CD14-positive monocyte (primary cell): ENCODE measurements around the gene CCDC12. TPM values are rescaled to one million over a fixed set of nuclear protein-coding genes. Genes with fewer than 3 reads are reported as not detected.

Experiments
- DNase-seq, 3 donors: peaks; one replicate each; pipeline ENCODE4 v3.0.0-alpha.2; 2011 to 2022
- H2AFZ ChIP-seq: 2 replicates; pipeline ENCODE4 v1.6.0; 2012; ENCODE audit warnings: mild to moderate bottlenecking, low read depth, low read length, inconsistent platforms; ENCODE audit not compliant: insufficient read depth, poor library complexity, severe bottlenecking
- H3K27ac ChIP-seq, 2 donors: 1 replicate in 1 of 2; 2 replicates in 1 of 2; pipeline ENCODE4 v1.5.1; 2012 to 2013; ENCODE audit warnings: low read length in 2 of 2, control low read depth in 1 of 2, inconsistent platforms in 1 of 2, low read depth in 1 of 2, mild to moderate bottlenecking in 1 of 2
- H3K27me3 ChIP-seq, 2 donors: one replicate each; pipeline versions ENCODE4 v1.6.0 to v1.6.1; 2011 to 2013; ENCODE audit warnings: low read length in 2 of 2; ENCODE audit not compliant: control insufficient read depth in 2 of 2, insufficient read depth in 2 of 2
- H3K36me3 ChIP-seq, 2 donors: replicated peaks in 1 of 2; 1 replicate in 1 of 2; 2 replicates in 1 of 2; pipeline versions ENCODE4 v1.5.1 to v1.6.1; 2012 to 2013; ENCODE audit warnings: low read length in 2 of 2, control low read depth in 1 of 2, inconsistent platforms in 1 of 2, mild to moderate bottlenecking in 1 of 2; ENCODE audit not compliant: insufficient read depth in 2 of 2, control insufficient read depth in 1 of 2
- H3K4me1 ChIP-seq, 2 donors: 1 replicate in 1 of 2; 2 replicates in 1 of 2; pipeline versions ENCODE4 v1.5.1 to v1.6.1; 2012 to 2013; ENCODE audit warnings: low read length in 2 of 2, control low read depth in 1 of 2, inconsistent platforms in 1 of 2, mild to moderate bottlenecking in 1 of 2, moderate library complexity in 1 of 2; ENCODE audit not compliant: insufficient read depth in 2 of 2, control insufficient read depth in 1 of 2
- H3K4me2 ChIP-seq: replicated peaks from 2 replicates; pipeline ENCODE3; 2012; ENCODE audit warnings: low read length, moderate library complexity, mild to moderate bottlenecking; ENCODE audit not compliant: poor library complexity, severe bottlenecking; ENCODE audit errors: extremely low read depth
- H3K4me3 ChIP-seq, 3 experiments: fragments of 200-600 bp in 1 of 3; sonication (generic) in 1 of 3; replicated peaks in 1 of 3; 1 replicate in 2 of 3; 2 replicates in 1 of 3; pipeline ENCODE4 v1.5.1; 2011 to 2013; ENCODE audit warnings: low read length in 3 of 3, mild to moderate bottlenecking in 3 of 3, control low read depth in 2 of 3, low read depth in 2 of 3, inconsistent platforms in 1 of 3, moderate library complexity in 1 of 3
- H3K79me2 ChIP-seq: 2 replicates; pipeline ENCODE4 v1.6.0; 2012; ENCODE audit warnings: mild to moderate bottlenecking, control low read depth, inconsistent platforms, low read length, moderate library complexity; ENCODE audit not compliant: insufficient read depth
- H3K9ac ChIP-seq: 2 replicates; pipeline ENCODE4 v1.6.0; 2017; ENCODE audit warnings: low read length, mild to moderate bottlenecking; ENCODE audit not compliant: insufficient read depth, poor library complexity, severe bottlenecking
- H3K9me3 ChIP-seq, 2 donors: replicated peaks in 1 of 2; 1 replicate in 1 of 2; 2 replicates in 1 of 2; pipeline versions ENCODE4 v1.5.1 to v1.6.1; 2012 to 2013; ENCODE audit warnings: low read length in 2 of 2, control low read depth in 1 of 2; ENCODE audit not compliant: control insufficient read depth in 1 of 2, insufficient read depth in 1 of 2
- H4K20me1 ChIP-seq: 2 replicates; pipeline ENCODE4 v1.6.0; 2012; ENCODE audit warnings: mild to moderate bottlenecking, low read length, control low read depth, moderate library complexity; ENCODE audit not compliant: insufficient read depth
- H3K27ac Mint-ChIP-seq, 7 donors: one replicate each; pipeline ENCODE4 v1.8.0; 2020; ENCODE audit warnings: mild to moderate bottlenecking in 7 of 7, mixed read lengths in 7 of 7, moderate library complexity in 6 of 7, inconsistent platforms in 2 of 7
- H3K27me3 Mint-ChIP-seq, 3 donors: one replicate each; pipeline ENCODE4 v1.8.0; 2021 to 2022; ENCODE audit warnings: low read depth in 3 of 3, mild to moderate bottlenecking in 3 of 3, mixed read lengths in 3 of 3, moderate library complexity in 3 of 3, inconsistent platforms in 1 of 3
- H3K36me3 Mint-ChIP-seq, 2 donors: one replicate each; pipeline ENCODE4 v1.8.0; 2020; ENCODE audit warnings: mixed read lengths in 2 of 2, inconsistent platforms in 1 of 2, mild to moderate bottlenecking in 1 of 2
- H3K4me1 Mint-ChIP-seq: one replicate; pipeline ENCODE4 v1.8.0; 2020; ENCODE audit warnings: mild to moderate bottlenecking, mixed read lengths
- H3K4me3 Mint-ChIP-seq, 2 donors: one replicate each; pipeline ENCODE4 v1.8.0; 2020; ENCODE audit warnings: mild to moderate bottlenecking in 2 of 2, mixed read lengths in 2 of 2, moderate library complexity in 1 of 2
- H3K9me3 Mint-ChIP-seq, 7 donors: one replicate each; pipeline ENCODE4 v1.8.0; 2020 to 2022; ENCODE audit warnings: mixed read lengths in 7 of 7, mild to moderate bottlenecking in 6 of 7, moderate library complexity in 6 of 7, inconsistent platforms in 2 of 7
- WGBS: methylation state at CpG from one replicate; pipeline ENCODE4 v1.1.5; 2013; ENCODE audit warnings: missing lambda C conversion rate; ENCODE audit not compliant: insufficient coverage; 5-methylcytosine and 5-hydroxymethylcytosine counted together
- intact Hi-C, 2 donors: fragments of 100-400 bp; cut with micrococcal nuclease; formaldehyde crosslinking; loops; one replicate each; pipeline versions ENCODE4 v1.15.0 to v1.15.1; 2023
- polyA plus RNA-seq, 3 donors: library from polyadenylated mRNA; depleted of rRNA in 1 of 3; unstranded in 2 of 3; stranded (reverse) in 1 of 3; fragments of 300-500 nt in 2 of 3; fragments of >200 nt in 1 of 3; fragmentation: Illumina TruSeq in 2 of 3; gene quantifications; 1 replicate in 2 of 3; 2 replicates in 1 of 3; pipeline ENCODE4 v1.2.3, GENCODE V29; 2012 to 2021
- TF ChIP-seq, protein P1 (sequence below): fragments of 200-600 bp; IDR thresholded peaks from one replicate; pipeline ENCODE4 v1.8.0; 2022; ENCODE audit warnings: antibody characterized with exemption, mild to moderate bottlenecking

Gene CCDC12
- polyA plus RNA-seq, 3 donors: 50.1 to 70.7 (median 55.8) TPM

DNA sequence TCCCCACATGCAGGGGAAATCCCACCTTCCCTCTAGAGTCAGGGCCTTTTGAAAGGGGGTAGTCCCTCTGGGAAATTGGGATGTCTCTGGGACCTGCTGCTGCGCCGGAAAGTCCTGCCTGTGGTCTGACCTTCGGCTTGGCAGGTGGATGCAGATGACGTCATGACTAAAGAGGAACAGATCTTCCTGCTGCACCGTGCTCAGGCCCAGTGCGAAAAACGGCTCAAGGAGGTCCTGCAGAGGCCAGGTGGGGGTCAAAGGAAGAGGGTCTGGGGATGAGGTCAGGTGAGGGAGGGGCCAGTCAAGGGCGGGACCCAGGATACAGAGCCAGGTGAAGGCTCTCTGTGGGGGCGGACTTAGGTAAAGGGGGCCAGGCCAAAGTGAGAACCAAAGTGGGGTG, 82.8 kb downstream of the CCDC12 start:
- Histone ChIP-seq H3K4me2 (no peak overlapping the region), H3K9ac (no peak overlapping the region), H3K4me3 (no peak overlapping the region), H3K79me2 (no peaks in the 10 kb centered on the region), H4K20me1 (no peaks in the 10 kb centered on the region), H3K4me1 (peaks cover 13 to 14% of the 10 kb centered on the region in 2 donors), H3K9me3 (no peaks in the 10 kb centered on the region), H3K27me3 (peaks cover 0 to 43% of the 10 kb centered on the region in 2 donors), H3K27ac (no peak overlapping the region), H3K36me3 (no peaks in the 10 kb centered on the region), H2AFZ (no peak overlapping the region)
- Mint-ChIP-seq H3K4me1 (peaks cover 27% of the 10 kb centered on the region), H3K36me3 (no peaks in the 10 kb centered on the region), H3K27me3 (peaks cover 34 to 85% (median 54%) of the 10 kb centered on the region in 3 donors), H3K27ac (no peak overlapping the region), H3K9me3 (peaks cover 0 to 5% (median 0%) of the 10 kb centered on the region in 7 donors), H3K4me3 (peak overlapping the region in 1 of 2 donors; percentile 36)
- TF ChIP-seq, protein P1, sequence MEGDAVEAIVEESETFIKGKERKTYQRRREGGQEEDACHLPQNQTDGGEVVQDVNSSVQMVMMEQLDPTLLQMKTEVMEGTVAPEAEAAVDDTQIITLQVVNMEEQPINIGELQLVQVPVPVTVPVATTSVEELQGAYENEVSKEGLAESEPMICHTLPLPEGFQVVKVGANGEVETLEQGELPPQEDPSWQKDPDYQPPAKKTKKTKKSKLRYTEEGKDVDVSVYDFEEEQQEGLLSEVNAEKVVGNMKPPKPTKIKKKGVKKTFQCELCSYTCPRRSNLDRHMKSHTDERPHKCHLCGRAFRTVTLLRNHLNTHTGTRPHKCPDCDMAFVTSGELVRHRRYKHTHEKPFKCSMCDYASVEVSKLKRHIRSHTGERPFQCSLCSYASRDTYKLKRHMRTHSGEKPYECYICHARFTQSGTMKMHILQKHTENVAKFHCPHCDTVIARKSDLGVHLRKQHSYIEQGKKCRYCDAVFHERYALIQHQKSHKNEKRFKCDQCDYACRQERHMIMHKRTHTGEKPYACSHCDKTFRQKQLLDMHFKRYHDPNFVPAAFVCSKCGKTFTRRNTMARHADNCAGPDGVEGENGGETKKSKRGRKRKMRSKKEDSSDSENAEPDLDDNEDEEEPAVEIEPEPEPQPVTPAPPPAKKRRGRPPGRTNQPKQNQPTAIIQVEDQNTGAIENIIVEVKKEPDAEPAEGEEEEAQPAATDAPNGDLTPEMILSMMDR: no peak
- DNase-seq: peak in 1 of 3 donors; percentile 23
- WGBS: 56% methylated on average over 9 of the region's 9 CpGs
- intact Hi-C loops: loop anchor here in 1 of 2 donors (2.0 kb wide), 1 partner anchor 189 kb away; no protein-coding TSS in a partner anchor

DNA sequence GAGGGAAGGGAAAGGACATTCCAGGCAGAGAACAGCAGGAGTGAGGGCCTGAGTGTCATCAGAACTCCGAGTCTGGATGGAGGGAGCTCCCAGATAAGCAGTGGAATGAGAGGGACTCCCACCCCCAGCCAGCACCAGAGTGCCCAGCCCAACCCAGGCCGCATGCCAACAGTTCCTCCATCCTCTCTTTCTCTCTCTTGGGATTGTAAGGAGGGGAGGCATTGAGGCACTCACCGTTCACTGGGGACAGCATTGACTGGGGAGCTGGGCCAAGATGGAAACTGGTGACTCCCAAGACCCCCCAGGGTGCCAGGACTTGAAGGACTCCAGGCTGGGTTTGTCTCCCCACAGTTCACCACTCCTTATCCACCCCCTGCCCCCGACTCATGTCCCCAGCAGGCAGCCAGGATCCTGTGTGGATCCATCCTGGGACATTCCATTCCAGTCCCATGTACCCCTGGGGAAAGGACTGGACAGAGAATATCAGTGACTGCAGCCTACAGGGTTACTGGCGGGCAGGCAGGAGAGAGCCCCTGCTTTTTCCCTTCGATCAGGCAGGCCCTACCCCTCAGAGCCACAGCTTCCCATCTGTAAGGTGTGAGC, 83.3 kb downstream of the CCDC12 start:
- Mint-ChIP-seq H3K36me3 (no peaks in the 10 kb centered on the region), H3K27me3 (peaks cover 29 to 82% (median 49%) of the 10 kb centered on the region in 3 donors), H3K9me3 (peaks cover 0 to 5% (median 0%) of the 10 kb centered on the region in 7 donors), H3K4me3 (peak overlapping the region in 1 of 2 donors; percentile 39), H3K4me1 (peaks cover 24% of the 10 kb centered on the region), H3K27ac (no peak overlapping the region)
- Histone ChIP-seq H3K4me3 (no peak overlapping the region), H3K4me2 (no peak overlapping the region), H3K79me2 (no peaks in the 10 kb centered on the region), H3K27ac (no peak overlapping the region), H2AFZ (no peak overlapping the region), H4K20me1 (no peaks in the 10 kb centered on the region), H3K27me3 (peaks cover 0 to 39% of the 10 kb centered on the region in 2 donors), H3K36me3 (no peaks in the 10 kb centered on the region), H3K9me3 (no peaks in the 10 kb centered on the region), H3K4me1 (peaks cover 13 to 14% of the 10 kb centered on the region in 2 donors), H3K9ac (no peak overlapping the region)
- no peak for DNase-seq
- intact Hi-C loops: no loop called here
- 89% methylated on average over 1 of the region's 6 CpGs for WGBS
- TF ChIP-seq, protein P1: no peak
